Mammary epithelial cell (primary cell): ENCODE results near the gene CACNA1E.

ENCODE experiments used
- EZH2 ChIP-seq: IDR thresholded peaks from 2 replicates; pipeline ENCODE4 v1.6.1; 2012; ENCODE audit warnings: low read length, inconsistent platforms, borderline replicate concordance
- TF ChIP-seq, protein P1 (sequence below), 2 donors: IDR thresholded peaks in 1 of 2; conservative IDR thresholded peaks in 1 of 2; 2 replicates each; pipeline ENCODE4 v1.5.1; 2011 to 2012; ENCODE audit warnings: inconsistent platforms in 2 of 2, low read length in 2 of 2, mild to moderate bottlenecking in 2 of 2, control low read depth in 1 of 2, low read depth in 1 of 2; ENCODE audit not compliant: insufficient read depth in 1 of 2; ENCODE audit errors: extremely low read depth in 1 of 2

- TF ChIP-seq EZH2, result no peak
- TF ChIP-seq, protein P1, sequence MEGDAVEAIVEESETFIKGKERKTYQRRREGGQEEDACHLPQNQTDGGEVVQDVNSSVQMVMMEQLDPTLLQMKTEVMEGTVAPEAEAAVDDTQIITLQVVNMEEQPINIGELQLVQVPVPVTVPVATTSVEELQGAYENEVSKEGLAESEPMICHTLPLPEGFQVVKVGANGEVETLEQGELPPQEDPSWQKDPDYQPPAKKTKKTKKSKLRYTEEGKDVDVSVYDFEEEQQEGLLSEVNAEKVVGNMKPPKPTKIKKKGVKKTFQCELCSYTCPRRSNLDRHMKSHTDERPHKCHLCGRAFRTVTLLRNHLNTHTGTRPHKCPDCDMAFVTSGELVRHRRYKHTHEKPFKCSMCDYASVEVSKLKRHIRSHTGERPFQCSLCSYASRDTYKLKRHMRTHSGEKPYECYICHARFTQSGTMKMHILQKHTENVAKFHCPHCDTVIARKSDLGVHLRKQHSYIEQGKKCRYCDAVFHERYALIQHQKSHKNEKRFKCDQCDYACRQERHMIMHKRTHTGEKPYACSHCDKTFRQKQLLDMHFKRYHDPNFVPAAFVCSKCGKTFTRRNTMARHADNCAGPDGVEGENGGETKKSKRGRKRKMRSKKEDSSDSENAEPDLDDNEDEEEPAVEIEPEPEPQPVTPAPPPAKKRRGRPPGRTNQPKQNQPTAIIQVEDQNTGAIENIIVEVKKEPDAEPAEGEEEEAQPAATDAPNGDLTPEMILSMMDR (conservative IDR thresholded peaks at IDR 0.05 in 1 of 2, IDR thresholded peaks at IDR 0.05 in 1 of 2; ENCODE audit: extremely low read depth in 1 of 2, insufficient read depth in 1 of 2, low read depth in 1 of 2, low read length in 2 of 2), result no peak
Measured at GRCh38 chr1:181517181-181517875, 34.0 kb downstream of the CACNA1E start.
